B cell (primary cell): ENCODE data around the gene NUDT14. TPM values are rescaled to one million over a fixed set of nuclear protein-coding genes. Genes with fewer than 3 reads are reported as not detected.

Source experiments
- ATAC-seq: fragments of 200-7000 bp; cut with Tn5 transposase; one replicate; pipeline ENCODE4 v1.10.0; 2021; ENCODE audit warnings: low read depth, mild to moderate bottlenecking, moderate number of reproducible peaks, moderate library complexity
- CTCF ChIA-PET: fragments of 350-600 bp; sonication (Branson Sonifier 250); formaldehyde crosslinking; loops from one replicate; lab custom pipeline; 2021; ENCODE audit warnings: antibody characterized with exemption, inconsistent platforms; lab: Charles Lee
- POLR2A ChIA-PET: fragments of 350-600 bp; sonication (Branson Sonifier 250); formaldehyde crosslinking; loops from one replicate; lab custom pipeline; 2021; ENCODE audit warnings: antibody characterized with exemption; lab: Charles Lee
- DNase-seq: peaks from one replicate; pipeline ENCODE4 v3.0.0; 2013
- H2AFZ ChIP-seq: 2 replicates; pipeline ENCODE4 v1.6.1; 2012; ENCODE audit warnings: mild to moderate bottlenecking, low read depth, low read length; ENCODE audit not compliant: insufficient read depth, poor library complexity, severe bottlenecking
- H3K27ac ChIP-seq, 2 donors: 1 replicate in 1 of 2; 2 replicates in 1 of 2; pipeline ENCODE4 v1.5.1; 2012 to 2013; ENCODE audit warnings: low read length in 2 of 2, mild to moderate bottlenecking in 2 of 2, moderate library complexity in 1 of 2
- H3K27me3 ChIP-seq, 4 experiments: fragments of 200-600 bp in 1 of 4; sonication (generic) in 1 of 4; replicated peaks in 1 of 4; 1 replicate in 2 of 4; 2 replicates in 2 of 4; pipeline versions ENCODE4 v1.6.1 to v1.7.0; 2013 to 2016; ENCODE audit warnings: low read length in 3 of 4, mild to moderate bottlenecking in 2 of 4, mixed read lengths in 1 of 4, moderate library complexity in 1 of 4; ENCODE audit not compliant: insufficient read depth in 4 of 4, control insufficient read depth in 3 of 4; ENCODE audit errors: control extremely low read depth in 1 of 4
- H3K36me3 ChIP-seq, 2 experiments: replicated peaks in 1 of 2; 1 replicate in 1 of 2; 2 replicates in 1 of 2; pipeline versions ENCODE4 v1.6.1 to v1.7.1; 2013; ENCODE audit warnings: low read length in 1 of 2; ENCODE audit not compliant: insufficient read depth in 2 of 2, control insufficient read depth in 1 of 2; ENCODE audit errors: control extremely low read depth in 1 of 2, extremely low read depth in 1 of 2
- H3K4me1 ChIP-seq, 2 donors: fragments of 200-600 bp in 1 of 2; sonication (generic) in 1 of 2; 1 replicate in 1 of 2; 2 replicates in 1 of 2; pipeline versions ENCODE4 v1.5.1 to v1.6.1; 2013 to 2017; ENCODE audit warnings: low read length in 2 of 2; ENCODE audit not compliant: control insufficient read depth in 2 of 2, insufficient read depth in 2 of 2
- H3K4me2 ChIP-seq: replicated peaks from 2 replicates; pipeline ENCODE3; 2012; ENCODE audit warnings: mild to moderate bottlenecking, low read depth, low read length; ENCODE audit not compliant: poor library complexity, severe bottlenecking
- H3K4me3 ChIP-seq, 5 experiments: fragments of 200-600 bp in 1 of 5; sonication (generic) in 1 of 5; 1 replicate in 3 of 5; 2 replicates in 2 of 5; pipeline versions ENCODE4 v1.5.1 to v1.7.0; 2011 to 2016; ENCODE audit warnings: low read length in 4 of 5, mild to moderate bottlenecking in 4 of 5, low read depth in 2 of 5, control low read depth in 1 of 5, moderate library complexity in 1 of 5; ENCODE audit not compliant: insufficient read depth in 1 of 5; ENCODE audit errors: control extremely low read depth in 1 of 5, extremely low read depth in 1 of 5
- H3K79me2 ChIP-seq: fragments of 200-600 bp; sonication (generic); one replicate; pipeline ENCODE4 v1.6.0; 2016; ENCODE audit warnings: low read length; ENCODE audit not compliant: control insufficient read depth, insufficient read depth
- H3K9ac ChIP-seq: fragments of 200-600 bp; sonication (generic); 2 replicates; pipeline ENCODE4 v1.6.1; 2017; ENCODE audit warnings: mild to moderate bottlenecking, low read length, moderate library complexity
- H3K9me3 ChIP-seq, 3 donors: one replicate each; pipeline versions ENCODE4 v1.6.1 to v1.7.1; 2013; ENCODE audit warnings: low read length in 2 of 3; ENCODE audit not compliant: control insufficient read depth in 2 of 3, insufficient read depth in 1 of 3; ENCODE audit errors: control extremely low read depth in 1 of 3
- H4K20me1 ChIP-seq: 2 replicates; pipeline ENCODE4 v1.6.0; 2012; ENCODE audit warnings: mild to moderate bottlenecking, low read length; ENCODE audit not compliant: insufficient read depth, control insufficient read depth, poor library complexity, severe bottlenecking
- H3K27ac Mint-ChIP-seq: one replicate; pipeline ENCODE4 v1.8.0; 2021; ENCODE audit warnings: mixed read lengths
- H3K27me3 Mint-ChIP-seq: one replicate; pipeline ENCODE4 v1.8.0; 2021; ENCODE audit warnings: mixed read lengths
- H3K4me1 Mint-ChIP-seq: one replicate; pipeline ENCODE4 v1.8.0; 2021; ENCODE audit warnings: mixed read lengths
- H3K4me3 Mint-ChIP-seq: one replicate; pipeline ENCODE4 v1.8.0; 2021; ENCODE audit warnings: mixed read lengths
- H3K9me3 Mint-ChIP-seq: one replicate; pipeline ENCODE4 v1.8.0; 2022; ENCODE audit warnings: mixed read lengths; ENCODE audit not compliant: insufficient read depth
- EZH2 ChIP-seq: IDR thresholded peaks from 2 replicates; pipeline ENCODE4 v1.6.1; 2012; ENCODE audit warnings: borderline replicate concordance, low read depth, mild to moderate bottlenecking, moderate library complexity, low read length; ENCODE audit not compliant: insufficient read depth, poor library complexity, severe bottlenecking
- WGBS: methylation state at CpG from one replicate; pipeline ENCODE4 v1.1.5; 2013; ENCODE audit warnings: missing lambda C conversion rate; ENCODE audit not compliant: insufficient coverage; 5-methylcytosine and 5-hydroxymethylcytosine counted together
- intact Hi-C: fragments of 100-400 bp; cut with micrococcal nuclease; formaldehyde crosslinking; loops from one replicate; pipeline ENCODE4 v1.10.0; 2022
- polyA plus RNA-seq: library from polyadenylated mRNA; depleted of rRNA; stranded (reverse); fragments of >200 nt; gene quantifications from 2 replicates; pipeline ENCODE4 v1.2.3, GENCODE V29; 2012
- total RNA-seq, 2 donors: library from RNA; stranded (reverse); fragments of 120-200 nt in 1 of 2; gene quantifications; 1 replicate in 1 of 2; 2 replicates in 1 of 2; pipeline versions ENCODE4 v1.2.3 to v1.2.4, GENCODE V29; 2013 to 2022
- TF ChIP-seq, protein P1 (sequence below): fragments of 200-600 bp; IDR thresholded peaks from one replicate; pipeline ENCODE4 v1.8.0; 2022; ENCODE audit warnings: antibody characterized with exemption, mild to moderate bottlenecking

NUDT14 gene
- total and polyA plus RNA-seq, 2 donors (not counting 1 experiment from before 2014, with no cell fraction given) = 17.4 to 31.6 TPM

DNA sequence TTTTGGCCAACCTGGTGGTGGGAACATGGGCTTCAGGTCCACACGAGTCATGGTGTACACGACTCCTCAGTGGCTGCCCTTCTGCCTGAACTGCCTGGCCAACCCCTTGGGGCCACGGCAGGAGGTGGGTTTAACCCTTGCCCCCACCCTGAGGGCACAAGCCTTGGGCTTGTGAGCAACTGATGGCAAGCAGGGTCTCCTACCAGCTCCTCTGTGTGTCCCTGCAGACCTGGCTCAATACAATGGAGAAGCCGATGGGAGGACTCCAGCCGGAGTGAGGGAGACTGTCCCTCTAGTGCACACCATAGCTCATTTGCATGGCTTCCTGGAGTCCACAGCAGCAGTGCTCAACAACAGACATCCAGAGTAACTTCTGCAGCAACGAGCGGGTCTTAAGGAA lies 40.5 kb downstream of the NUDT14 start:
- Histone ChIP-seq H3K27ac (no peak overlapping the region), H3K4me2 (no peak overlapping the region), H3K9me3 (peaks cover 0 to 28% (median 14%) of the 10 kb centered on the region in 3 donors), H3K9ac (no peak overlapping the region), H3K4me1 (no peaks in the 10 kb centered on the region), H4K20me1 (no peaks in the 10 kb centered on the region), H3K27me3 (no peaks in the 10 kb centered on the region), H3K4me3 (no peak overlapping the region), H3K79me2 (no peaks in the 10 kb centered on the region), H2AFZ (no peak overlapping the region), H3K36me3 (no peaks in the 10 kb centered on the region)
- Mint-ChIP-seq H3K27ac (no peak overlapping the region), H3K4me1 (no peaks in the 10 kb centered on the region), H3K9me3 (peaks cover 3% of the 10 kb centered on the region), H3K4me3 (no peak overlapping the region), H3K27me3 (no peaks in the 10 kb centered on the region)
- intact Hi-C loops = no loop called here
- no peak for ATAC-seq
- POLR2A ChIA-PET = no interaction called here
- no peak for DNase-seq
- CTCF ChIA-PET = no interaction called here
- no peak for TF ChIP-seq EZH2
- TF ChIP-seq, protein P1, sequence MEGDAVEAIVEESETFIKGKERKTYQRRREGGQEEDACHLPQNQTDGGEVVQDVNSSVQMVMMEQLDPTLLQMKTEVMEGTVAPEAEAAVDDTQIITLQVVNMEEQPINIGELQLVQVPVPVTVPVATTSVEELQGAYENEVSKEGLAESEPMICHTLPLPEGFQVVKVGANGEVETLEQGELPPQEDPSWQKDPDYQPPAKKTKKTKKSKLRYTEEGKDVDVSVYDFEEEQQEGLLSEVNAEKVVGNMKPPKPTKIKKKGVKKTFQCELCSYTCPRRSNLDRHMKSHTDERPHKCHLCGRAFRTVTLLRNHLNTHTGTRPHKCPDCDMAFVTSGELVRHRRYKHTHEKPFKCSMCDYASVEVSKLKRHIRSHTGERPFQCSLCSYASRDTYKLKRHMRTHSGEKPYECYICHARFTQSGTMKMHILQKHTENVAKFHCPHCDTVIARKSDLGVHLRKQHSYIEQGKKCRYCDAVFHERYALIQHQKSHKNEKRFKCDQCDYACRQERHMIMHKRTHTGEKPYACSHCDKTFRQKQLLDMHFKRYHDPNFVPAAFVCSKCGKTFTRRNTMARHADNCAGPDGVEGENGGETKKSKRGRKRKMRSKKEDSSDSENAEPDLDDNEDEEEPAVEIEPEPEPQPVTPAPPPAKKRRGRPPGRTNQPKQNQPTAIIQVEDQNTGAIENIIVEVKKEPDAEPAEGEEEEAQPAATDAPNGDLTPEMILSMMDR = no peak
- 94% methylated on average over 7 of the region's 7 CpGs for WGBS

DNA sequence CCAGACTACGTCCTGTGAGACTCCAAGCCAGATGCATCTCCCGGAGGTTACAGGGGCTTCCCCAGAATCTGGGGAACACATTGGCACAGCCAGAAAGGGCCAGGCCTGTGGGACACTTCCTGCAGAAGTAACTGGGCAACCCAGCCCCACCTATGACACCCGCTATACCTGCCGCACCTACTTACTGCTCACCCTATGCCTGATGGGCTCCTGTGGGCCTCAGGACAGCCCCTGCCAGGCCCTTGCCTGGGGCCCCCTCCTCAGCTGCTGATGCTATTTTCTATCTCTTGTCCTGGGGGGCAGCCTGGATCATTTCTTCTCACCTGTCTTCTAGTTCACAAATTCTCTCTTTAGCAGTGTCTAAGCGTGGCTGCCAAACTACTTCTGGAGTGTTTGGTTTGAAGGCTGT lies 41.3 kb downstream of the NUDT14 start:
- ChIA-PET POLR2A (no interaction called here), CTCF (no interaction called here)
- H3K4me3 ChIP-seq = no peak overlapping the region
- no peak overlapping the region for H3K27ac ChIP-seq
- WGBS = 99% methylated on average over 4 of the region's 5 CpGs
- peaks cover 0 to 30% (median 14%) of the 10 kb centered on the region in 3 donors for H3K9me3 ChIP-seq
- Mint-ChIP-seq H3K4me3 (no peak overlapping the region), H3K27ac (no peak overlapping the region), H3K9me3 (peaks cover 3% of the 10 kb centered on the region), H3K4me1 (no peaks in the 10 kb centered on the region), H3K27me3 (no peaks in the 10 kb centered on the region)
- TF ChIP-seq, protein P1 = no peak
- TF ChIP-seq EZH2 = no peak
- no peak overlapping the region for H3K4me2 ChIP-seq
- H3K9ac ChIP-seq = no peak overlapping the region
- no peaks in the 10 kb centered on the region for H3K79me2 ChIP-seq
- ATAC-seq (no peak), DNase-seq (no peak)
- no peaks in the 10 kb centered on the region for H3K4me1 ChIP-seq
- H3K36me3 ChIP-seq = no peaks in the 10 kb centered on the region
- H4K20me1 ChIP-seq = no peaks in the 10 kb centered on the region
- intact Hi-C loops = no loop called here
- no peaks in the 10 kb centered on the region for H3K27me3 ChIP-seq
- no peak overlapping the region for H2AFZ ChIP-seq
